ENCODE results near the gene ICOS. TPM values are rescaled to one million over a fixed set of nuclear protein-coding genes. Genes with fewer than 3 reads are reported as not detected.

The ICOS gene
- total RNA-seq, 2 experiments from 2014 or later = 61.8 to 63.0 TPM

DNA sequence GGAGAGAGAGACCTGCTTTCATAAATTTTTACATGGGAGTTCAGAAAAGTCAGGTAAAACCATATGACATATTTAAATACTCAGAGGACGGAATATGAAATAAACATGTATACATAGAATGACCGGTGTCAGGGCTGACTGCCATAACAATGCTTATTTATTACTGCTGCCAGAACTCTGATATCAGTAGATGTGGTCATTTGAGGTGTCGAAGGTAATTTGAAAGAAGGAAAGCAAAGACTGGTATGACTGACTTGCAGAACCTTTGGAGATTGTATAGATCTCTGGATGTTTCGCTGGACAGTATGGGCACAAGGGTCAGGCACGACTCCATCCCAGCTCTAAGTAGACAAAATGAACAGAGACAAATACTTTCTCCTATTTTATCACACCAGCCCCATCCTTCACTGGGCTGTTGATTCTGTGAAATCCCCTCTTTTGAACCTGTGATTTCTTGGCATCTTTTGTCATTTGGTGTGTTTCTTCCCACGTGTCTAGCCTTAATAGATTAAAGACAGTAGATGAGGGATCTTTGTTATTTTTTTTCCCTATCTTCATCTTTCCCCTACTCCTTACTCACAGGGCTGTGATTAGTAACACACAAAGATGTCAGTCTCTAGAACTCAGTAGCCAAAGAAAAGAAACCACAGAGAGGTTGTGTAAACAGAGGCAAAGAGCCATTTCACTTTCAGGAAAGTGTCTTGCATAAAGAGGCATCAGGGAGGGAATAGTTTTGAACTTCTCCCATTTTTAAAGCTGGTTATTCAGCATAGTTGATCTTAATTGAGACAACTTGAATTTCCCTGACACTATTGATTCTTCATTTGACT lies 61.6 kb downstream of the ICOS start:
- no peak for DNase-seq
- H3K27me3 Mint-ChIP-seq = no peaks in the 10 kb centered on the region
- CTCF ChIA-PET = interaction anchor here (0.7 to 1.0 kb wide), 2 partner anchors 54 to 69 kb away, joined by 3 read pairs; no protein-coding TSS in a partner anchor
- POLR2A ChIA-PET = interaction anchor here (1.4 to 5.2 kb wide), 6 partner anchors 8 to 61 kb away, joined by 3 to 22 read pairs (median 8); partner anchors contain the start of gene ICOS
- H3K4me1 Mint-ChIP-seq = peaks cover 63% of the 10 kb centered on the region
- H3K27ac Mint-ChIP-seq = peak overlapping the region; percentile 61
- H3K4me3 Mint-ChIP-seq = peak overlapping the region; percentile 29
- peaks cover 22% of the 10 kb centered on the region for H3K36me3 Mint-ChIP-seq (ENCODE audit: low read depth)
- H3K9me3 Mint-ChIP-seq = peaks cover 7% of the 10 kb centered on the region

DNA sequence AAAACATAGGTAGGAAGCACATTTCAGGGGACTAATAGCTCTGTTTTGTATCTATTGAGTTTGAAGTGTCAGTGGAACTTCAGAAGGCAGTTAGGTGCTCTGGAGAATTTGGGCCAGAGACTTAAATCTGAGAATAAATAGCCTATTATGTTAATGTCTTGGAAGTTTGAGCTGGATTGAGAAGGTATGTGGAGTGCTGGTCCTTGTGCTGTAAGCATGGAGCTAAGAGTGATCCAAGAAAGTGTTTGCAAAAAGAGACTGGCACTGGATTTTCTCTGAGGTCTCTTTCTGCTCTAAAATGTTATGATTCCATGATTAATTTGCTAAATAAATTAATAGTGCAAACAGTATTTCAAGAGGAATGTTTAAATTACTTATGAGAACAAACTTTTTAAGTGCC lies 63.3 kb downstream of the ICOS start:
- ChIA-PET CTCF (no interaction called here), POLR2A (interaction anchor here (0.7 to 5.2 kb wide), 14 partner anchors 10 to 281 kb away, joined by 3 to 22 read pairs (median 4); partner anchors contain the start of gene ICOS)
- no peak for DNase-seq
- peaks cover 25% of the 10 kb centered on the region for H3K36me3 Mint-ChIP-seq (ENCODE audit: low read depth)
- H3K4me1 Mint-ChIP-seq = peaks cover 78% of the 10 kb centered on the region
- no peaks in the 10 kb centered on the region for H3K27me3 Mint-ChIP-seq
- H3K9me3 Mint-ChIP-seq = peaks cover 7% of the 10 kb centered on the region
- H3K27ac Mint-ChIP-seq = peak overlapping the region; percentile 50
- no peak overlapping the region for H3K4me3 Mint-ChIP-seq

GRCh38 chr2:204000446-204000845 lies 63.9 kb downstream of the ICOS start:
- POLR2A ChIA-PET = interaction anchor here (1.2 to 5.2 kb wide), 6 partner anchors 11 to 281 kb away, joined by 3 to 22 read pairs (median 10); partner anchors contain the start of gene ICOS

GRCh38 chr2:204003276-204003990 lies 66.9 kb downstream of the ICOS start:
- no peak overlapping the region for H3K4me3 Mint-ChIP-seq
- H3K27ac Mint-ChIP-seq = no peak overlapping the region
- no peaks in the 10 kb centered on the region for H3K27me3 Mint-ChIP-seq
- CTCF ChIA-PET = interaction anchor here (0.9 to 1.2 kb wide), 3 partner anchors 17 to 21 kb away, joined by 3 read pairs; no protein-coding TSS in a partner anchor
- no peak for DNase-seq
- POLR2A ChIA-PET = interaction anchor here (0.8 to 1.6 kb wide), 3 partner anchors 9 to 16 kb away, joined by 3 to 13 read pairs (median 4); no protein-coding TSS in a partner anchor
- H3K4me1 Mint-ChIP-seq = peaks cover 89% of the 10 kb centered on the region
- peaks cover 21% of the 10 kb centered on the region for H3K9me3 Mint-ChIP-seq
- peaks cover 44% of the 10 kb centered on the region for H3K36me3 Mint-ChIP-seq (ENCODE audit: low read depth)

More at GRCh38 chr2:204000446-204000845, 63.9 kb downstream of the ICOS start:
- Mint-ChIP-seq H3K9me3 (peaks cover 4% of the 10 kb centered on the region), H3K36me3 (ENCODE audit: low read depth) (peaks cover 23% of the 10 kb centered on the region), H3K27ac (peak overlapping the region; percentile 50), H3K4me1 (peaks cover 85% of the 10 kb centered on the region), H3K27me3 (no peaks in the 10 kb centered on the region), H3K4me3 (no peak overlapping the region)
- no peak for DNase-seq
- CTCF ChIA-PET = no interaction called here

GRCh38 chr2:204004912-204005311 lies 68.3 kb downstream of the ICOS start:
- no peaks in the 10 kb centered on the region for H3K27me3 Mint-ChIP-seq
- peaks cover 76% of the 10 kb centered on the region for H3K4me1 Mint-ChIP-seq
- H3K4me3 Mint-ChIP-seq = no peak overlapping the region
- ChIA-PET CTCF (interaction anchor here (0.7 kb wide), 1 partner anchor 9 kb away, joined by 3 read pairs; no protein-coding TSS in a partner anchor), POLR2A (interaction anchor here (0.7 to 2.1 kb wide), 5 partner anchors 8 to 135 kb away, joined by 3 to 14 read pairs (median 6); no protein-coding TSS in a partner anchor)
- peaks cover 21% of the 10 kb centered on the region for H3K9me3 Mint-ChIP-seq
- DNase-seq = no peak
- peaks cover 45% of the 10 kb centered on the region for H3K36me3 Mint-ChIP-seq (ENCODE audit: low read depth)
- H3K27ac Mint-ChIP-seq = peak overlapping the region; percentile 75

- Mint-ChIP-seq H3K9me3 (peaks cover 21% of the 10 kb centered on the region), H3K4me3 (no peak overlapping the region), H3K27ac (peak overlapping the region; percentile 79), H3K36me3 (ENCODE audit: low read depth) (peaks cover 42% of the 10 kb centered on the region), H3K27me3 (no peaks in the 10 kb centered on the region), H3K4me1 (peaks cover 76% of the 10 kb centered on the region)
- CTCF ChIA-PET = interaction anchor here (0.7 to 1.4 kb wide), 6 partner anchors 9 to 62 kb away, joined by 3 to 5 read pairs (median 4); no protein-coding TSS in a partner anchor
- POLR2A ChIA-PET = interaction anchor here (0.8 to 2.1 kb wide), 15 partner anchors 9 to 265 kb away, joined by 3 to 14 read pairs (median 5); no protein-coding TSS in a partner anchor
- DNase-seq = no peak
Measured at GRCh38 chr2:204005940-204006721, 69.6 kb downstream of the ICOS start.

- Mint-ChIP-seq H3K4me3 (no peak overlapping the region), H3K27ac (no peak overlapping the region)
- CTCF ChIA-PET = interaction anchor here (1.4 kb wide), 1 partner anchor 17 kb away, joined by 3 read pairs; no protein-coding TSS in a partner anchor
Measured at GRCh38 chr2:204008352-204008751, 71.8 kb downstream of the ICOS start.

GRCh38 chr2:204010628-204011560 lies 74.3 kb downstream of the ICOS start:
- Mint-ChIP-seq H3K4me3 (no peak overlapping the region), H3K4me1 (peaks cover 59% of the 10 kb centered on the region), H3K9me3 (peaks cover 22% of the 10 kb centered on the region), H3K36me3 (ENCODE audit: low read depth) (peaks cover 24% of the 10 kb centered on the region), H3K27ac (no peak overlapping the region), H3K27me3 (no peaks in the 10 kb centered on the region)
- ChIA-PET CTCF (no interaction called here), POLR2A (interaction anchor here (2.3 kb wide), 1 partner anchor 12 kb away, joined by 5 read pairs; no protein-coding TSS in a partner anchor)
- DNase-seq = no peak

More at GRCh38 chr2:204008352-204008751, 71.8 kb downstream of the ICOS start:
- no peak for DNase-seq
- peaks cover 32% of the 10 kb centered on the region for H3K36me3 Mint-ChIP-seq (ENCODE audit: low read depth)
- no peaks in the 10 kb centered on the region for H3K27me3 Mint-ChIP-seq
- peaks cover 20% of the 10 kb centered on the region for H3K9me3 Mint-ChIP-seq
- peaks cover 67% of the 10 kb centered on the region for H3K4me1 Mint-ChIP-seq
- POLR2A ChIA-PET = no interaction called here

Other genes starting within 250 kb of the ICOS start
- 100 to 1,000 TPM; 194 to 205 TPM for gene CD28, start 230.1 kb upstream of the ICOS start, total RNA-seq
- gene CTLA4, start 69.0 kb upstream of the ICOS start, total RNA-seq = 100 to 1,000 TPM in 1 of 2 experiments, 10 to 100 TPM in 1; 98.1 to 101 TPM

Data from activated CD4-positive, alpha-beta memory T cell treated with anti-CD3 and anti-CD28 coated beads, Interleukin-2, amount 10 ng/mL, durations not matched to agents 7 days and 5 days (primary cell).